GM12891 (cell line): ENCODE results near the gene SORCS2.

Experiments
- DNase-seq: peaks from one replicate; pipeline ENCODE4 v3.0.0; 2011; ENCODE audit warnings: low spot score; ENCODE audit not compliant: insufficient read length
- FAIRE-seq: peaks from 2 replicates; lab custom pipeline; 2011; peaks lifted over from hg19 to GRCh38; lab: Jason Lieb, UNC
- PAX5 ChIP-seq: IDR thresholded peaks from 2 replicates; pipeline ENCODE4 v1.6.1; 2011; ENCODE audit warnings: low read length, moderate library complexity, mild to moderate bottlenecking; ENCODE audit not compliant: insufficient read depth, severe bottlenecking
- POLR2A ChIP-seq: IDR thresholded peaks from 2 replicates; pipeline ENCODE4 v1.6.1; 2011; ENCODE audit warnings: low read depth, low read length, control low read depth
- POLR2AphosphoS5 ChIP-seq: IDR thresholded peaks from 2 replicates; pipeline ENCODE4 v1.6.1; 2011; ENCODE audit warnings: low read depth, low read length, control low read depth
- POU2F2 ChIP-seq: IDR thresholded peaks from 2 replicates; pipeline ENCODE4 v1.6.1; 2011; ENCODE audit warnings: low read depth, mild to moderate bottlenecking, control low read depth, low read length, moderate library complexity
- SPI1 ChIP-seq: IDR thresholded peaks from 2 replicates; pipeline ENCODE4 v1.6.1; 2011; ENCODE audit warnings: low read depth, low read length, control low read depth
- TAF1 ChIP-seq: IDR thresholded peaks from 2 replicates; pipeline ENCODE4 v1.6.1; 2011; ENCODE audit warnings: low read depth, low read length, control low read depth

SORCS2 gene

GRCh38 chr4:7609316-7609715 is 417.0 kb downstream of the SORCS2 start:
- FAIRE-seq (no peak), DNase-seq (no peak)
- no peak for TF ChIP-seq TAF1
- TF ChIP-seq POLR2A: no peak
- no peak for TF ChIP-seq POU2F2
- no peak for TF ChIP-seq POLR2AphosphoS5
- no peak for TF ChIP-seq PAX5
- TF ChIP-seq SPI1: no peak

DNA sequence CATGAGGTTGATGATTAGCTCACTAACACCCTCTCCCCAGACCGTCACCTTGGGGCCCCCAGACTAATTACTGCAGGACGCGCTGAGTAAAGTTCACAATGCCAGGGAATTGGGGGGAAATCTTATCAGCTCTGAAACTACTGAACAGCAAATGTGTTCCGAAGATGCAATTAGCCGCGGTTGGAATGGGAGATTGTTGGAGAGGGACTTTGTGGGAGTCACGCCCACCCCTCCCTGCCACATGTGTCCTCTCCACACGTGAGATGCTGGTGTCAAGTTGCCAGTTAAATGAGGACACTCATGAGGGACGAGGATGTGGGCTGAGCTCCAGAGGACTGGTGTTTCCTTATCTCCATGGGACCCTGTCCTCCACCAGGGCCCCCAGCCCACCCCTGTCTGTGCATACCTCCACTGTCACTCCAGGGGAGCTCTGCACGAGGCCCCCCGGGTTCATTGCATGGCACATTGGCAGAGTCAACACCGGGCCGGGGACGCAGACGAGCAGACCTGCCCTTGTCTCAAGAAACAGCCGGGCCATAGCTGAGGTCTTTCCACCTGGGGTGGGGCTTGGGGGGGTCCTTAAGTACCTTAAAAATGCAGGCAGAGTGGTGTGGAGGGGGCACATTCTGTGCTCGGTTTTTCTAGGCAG is 417.8 kb downstream of the SORCS2 start:
- no peak for TF ChIP-seq POLR2AphosphoS5
- no peak for TF ChIP-seq SPI1
- TF ChIP-seq PAX5: no peak
- no peak for TF ChIP-seq TAF1
- TF ChIP-seq POU2F2: no peak
- no peak for TF ChIP-seq POLR2A
- DNase-seq: no peak
- FAIRE-seq: no peak

GRCh38 chr4:7610841-7611240 is 418.5 kb downstream of the SORCS2 start:
- DNase-seq (no peak), FAIRE-seq (no peak)
- TF ChIP-seq POU2F2: no peak
- no peak for TF ChIP-seq SPI1
- no peak for TF ChIP-seq PAX5
- no peak for TF ChIP-seq POLR2AphosphoS5
- no peak for TF ChIP-seq POLR2A

DNA sequence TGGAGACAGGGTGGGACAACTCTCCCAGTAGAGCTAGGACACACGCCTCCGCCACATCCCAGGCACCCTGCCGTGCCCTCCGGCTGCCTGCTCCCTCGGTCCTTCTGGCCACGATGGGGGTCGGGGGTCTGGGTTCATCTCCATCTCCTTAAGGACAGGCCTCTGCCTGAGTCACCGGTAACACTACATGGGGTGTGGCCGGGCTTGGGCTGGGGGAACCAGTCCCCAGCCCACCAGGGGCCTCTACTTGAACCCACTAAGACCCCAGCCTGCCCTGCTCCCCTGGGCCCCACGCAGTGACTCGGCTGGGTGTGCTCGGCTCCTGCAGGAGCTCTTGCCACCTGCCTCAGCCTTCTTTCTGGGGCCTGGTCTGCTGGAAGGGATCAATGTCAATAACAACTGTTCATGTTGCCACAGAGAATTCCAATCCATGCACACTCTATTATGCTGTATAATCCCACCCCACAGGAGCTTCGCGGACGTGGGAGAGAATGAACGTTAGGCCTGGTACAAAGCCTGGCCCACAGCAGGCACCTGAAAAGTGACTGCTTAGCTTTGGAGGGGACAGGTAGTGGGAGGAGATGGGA is 420.1 kb downstream of the SORCS2 start:
- TF ChIP-seq POU2F2 (no peak), POLR2AphosphoS5 (no peak), TAF1 (no peak), SPI1 (no peak), PAX5 (no peak), POLR2A (no peak)
- FAIRE-seq (no peak), DNase-seq (no peak)

DNA sequence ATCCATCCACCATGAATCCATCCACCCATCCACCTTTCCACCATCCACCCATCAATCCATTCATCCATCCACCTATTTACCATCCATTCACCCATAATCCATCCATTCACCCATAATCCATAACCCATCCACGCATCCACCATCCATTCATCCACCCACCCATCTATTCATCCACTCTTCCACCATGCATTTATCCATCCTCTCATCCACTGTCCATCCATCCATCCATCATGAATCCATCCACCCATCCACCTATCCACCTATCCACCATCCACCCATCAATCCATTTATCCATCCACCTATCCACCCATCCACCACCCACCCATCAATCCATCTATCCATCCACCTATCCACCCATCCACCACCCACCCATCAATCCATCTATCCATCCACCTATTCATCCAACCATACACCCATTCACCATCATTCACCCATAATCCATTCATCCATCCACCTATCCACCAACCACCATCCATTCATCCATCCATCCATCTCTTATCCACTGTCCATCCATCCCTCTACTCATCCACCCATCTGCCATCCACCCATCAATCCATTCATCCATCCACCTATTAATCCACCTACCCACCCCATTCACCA is 422.1 kb downstream of the SORCS2 start:
- FAIRE-seq: no peak
- no peak for DNase-seq

DNA sequence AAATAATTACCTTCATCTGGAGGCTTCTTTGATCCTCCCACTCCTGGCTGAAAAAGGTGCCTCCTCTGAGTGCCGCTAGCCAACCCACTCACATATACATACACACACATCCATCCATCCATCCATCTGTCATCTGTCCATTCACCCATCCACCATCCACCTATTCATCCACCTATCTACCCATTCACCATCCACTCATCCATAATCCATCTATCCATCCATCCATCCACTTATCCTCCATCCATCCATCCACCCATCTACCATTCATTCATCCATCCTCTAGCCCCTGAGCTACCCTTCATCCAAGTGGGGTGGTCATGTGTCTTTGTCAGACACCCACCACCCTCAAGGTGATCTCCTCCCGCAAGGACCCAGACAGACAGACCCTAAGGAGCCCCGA is 423.9 kb downstream of the SORCS2 start:
- no peak for FAIRE-seq
- no peak for DNase-seq
- TF ChIP-seq POLR2AphosphoS5 (no peak), TAF1 (no peak), POU2F2 (no peak), POLR2A (no peak), SPI1 (no peak), PAX5 (no peak)

More for the DNA sequence above, 422.1 kb downstream of the SORCS2 start:
- TF ChIP-seq TAF1 (no peak), POLR2AphosphoS5 (no peak), POU2F2 (no peak), PAX5 (no peak), SPI1 (no peak)

DNA sequence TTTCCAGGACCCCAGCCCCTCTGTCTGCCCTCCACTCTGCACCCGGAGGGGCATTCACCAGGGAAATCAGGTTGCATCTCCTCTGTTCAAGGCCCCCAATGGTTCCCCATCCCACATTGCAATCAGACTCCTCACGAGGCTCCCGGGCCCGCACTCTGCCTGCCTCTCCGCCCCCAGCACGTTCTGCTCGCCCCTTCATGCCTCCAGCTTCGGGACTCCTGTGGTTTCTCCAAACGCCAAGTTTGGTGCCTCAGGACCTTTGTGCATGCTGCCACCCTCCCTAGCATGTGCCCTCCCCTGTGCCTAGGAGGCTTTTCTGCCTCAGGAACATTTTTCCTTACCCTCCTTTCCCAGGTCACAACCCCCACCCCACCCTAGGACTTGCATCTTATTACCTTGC is 426.0 kb downstream of the SORCS2 start:
- no peak for FAIRE-seq
- DNase-seq: no peak
- TF ChIP-seq TAF1: no peak
- no peak for TF ChIP-seq PAX5
- no peak for TF ChIP-seq POLR2AphosphoS5
- no peak for TF ChIP-seq SPI1
- no peak for TF ChIP-seq POU2F2
- no peak for TF ChIP-seq POLR2A

GRCh38 chr4:7620086-7620813 is 427.9 kb downstream of the SORCS2 start:
- FAIRE-seq: no peak
- TF ChIP-seq SPI1: no peak
- no peak for TF ChIP-seq POLR2A
- no peak for TF ChIP-seq POU2F2
- no peak for TF ChIP-seq PAX5
- TF ChIP-seq TAF1: no peak
- TF ChIP-seq POLR2AphosphoS5: no peak
- DNase-seq: no peak

DNA sequence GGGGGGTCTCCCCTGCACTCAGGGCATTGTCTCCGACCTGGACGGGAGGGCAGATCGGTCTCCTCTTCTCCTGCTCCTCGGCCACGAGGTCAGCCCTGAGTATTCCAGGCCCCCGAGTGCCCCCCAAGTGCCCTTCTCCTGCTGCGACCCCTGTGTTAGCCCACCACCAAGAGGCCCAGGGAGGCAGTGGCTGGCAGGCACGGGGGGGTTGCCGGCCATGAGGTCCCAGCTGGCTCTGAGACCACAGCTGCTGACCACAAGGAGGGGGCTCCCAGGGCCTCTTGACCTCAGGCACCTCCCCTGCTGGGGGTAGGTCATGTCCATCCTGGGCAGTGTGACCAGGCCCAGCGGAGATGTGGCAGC is 428.5 kb downstream of the SORCS2 start:
- TF ChIP-seq POLR2AphosphoS5 (no peak), PAX5 (no peak), POU2F2 (no peak), TAF1 (no peak), SPI1 (no peak), POLR2A (no peak)
- FAIRE-seq (no peak), DNase-seq (no peak)

DNA sequence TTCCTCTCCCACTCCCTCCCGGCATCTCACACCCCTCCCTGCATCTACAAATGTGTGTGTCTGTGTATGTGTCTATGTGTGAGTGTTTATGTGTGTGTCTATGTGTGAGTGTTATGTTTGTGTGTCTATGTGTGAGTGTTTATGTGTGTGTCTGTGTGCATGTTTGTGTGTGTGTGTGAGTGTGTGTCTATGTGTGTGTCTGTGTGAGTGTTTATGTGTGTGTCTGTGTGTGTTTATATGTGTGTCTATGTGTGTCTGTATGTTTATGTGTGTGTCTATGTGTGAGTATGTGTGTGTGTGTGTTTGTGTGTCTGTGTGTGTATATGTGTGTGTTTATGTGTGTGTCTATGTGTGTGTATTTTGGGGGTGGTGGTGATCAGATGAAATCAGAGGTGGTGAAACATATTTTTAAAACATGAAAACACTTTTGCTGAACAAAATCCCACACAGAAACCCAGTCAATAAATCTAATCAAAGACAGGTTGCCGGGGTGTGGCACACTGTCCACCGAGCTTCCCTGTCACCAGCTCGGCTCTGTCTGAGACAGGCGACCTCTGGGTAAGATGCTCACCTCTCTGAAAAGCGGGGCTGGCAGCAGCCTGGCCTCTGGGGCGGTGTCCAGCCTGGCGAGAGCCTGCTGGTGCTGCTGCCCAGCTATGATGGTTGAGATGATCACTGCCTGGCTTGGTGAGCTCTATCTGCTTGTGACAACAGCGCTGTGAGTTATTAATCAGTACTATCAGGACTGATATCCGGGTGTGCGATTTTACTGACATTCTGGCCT is 429.1 kb downstream of the SORCS2 start:
- FAIRE-seq (no peak), DNase-seq (no peak)
- TF ChIP-seq POLR2AphosphoS5 (no peak), POU2F2 (no peak), PAX5 (no peak), TAF1 (no peak), SPI1 (no peak), POLR2A (no peak)
